ENCODE results near the gene OR10D3.

Gene OR10D3

DNA sequence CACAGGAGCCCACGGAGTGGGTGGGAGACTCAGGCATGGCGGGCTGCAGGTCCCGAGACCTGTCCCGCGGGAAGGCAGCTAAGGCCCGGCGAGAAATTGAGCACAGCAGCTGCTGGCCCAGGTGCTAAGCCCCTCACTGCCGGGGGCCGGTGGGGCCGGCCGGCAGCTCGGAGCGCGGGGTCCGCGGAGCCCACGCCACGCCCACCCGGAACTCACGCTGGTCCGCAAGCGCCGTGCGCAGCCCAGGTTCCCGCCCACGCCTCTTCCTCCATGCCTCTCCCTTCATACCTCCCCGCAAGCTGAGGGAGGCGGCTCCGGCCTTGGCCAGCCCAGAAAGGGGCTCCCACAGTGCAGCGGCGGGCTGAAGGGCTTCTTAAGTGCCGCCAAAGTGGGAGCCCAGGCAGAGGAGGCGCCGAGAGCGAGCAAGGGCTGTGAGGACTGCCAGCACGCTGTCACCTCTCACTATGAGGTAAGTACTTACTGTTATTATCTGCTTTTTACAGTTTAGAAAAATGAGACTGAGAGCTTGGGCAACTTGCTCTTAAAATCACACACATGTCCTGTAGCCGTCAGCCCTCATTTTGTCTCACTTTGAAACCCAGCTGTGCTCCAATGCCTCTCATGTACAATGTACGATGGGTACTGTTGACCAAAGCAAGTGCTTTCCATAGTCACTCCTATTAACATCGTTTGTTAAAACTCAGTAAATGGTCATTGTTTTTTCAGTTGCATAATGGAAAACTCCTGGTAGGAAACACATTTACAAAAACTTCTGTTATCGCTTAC lies 12.2 kb upstream of the OR10D3 start:
- Histone ChIP-seq H3K9ac (ENCODE audit: low read depth, low read length) (no peak overlapping the region), H3K4me3 (ENCODE audit: low read length) (no peak overlapping the region), H3K9me3 (ENCODE audit: insufficient read depth, low read depth, low read length) (0 out of 2 replicates have a peak, but pooled peaks cover 2% of the 10 kb centered on the region), H3K27me3 (ENCODE audit: insufficient read depth, low read length) (peaks cover 45% of the 10 kb centered on the region), H3K36me3 (ENCODE audit: insufficient read depth, low read length) (no peaks in the 10 kb centered on the region), H3K4me1 (ENCODE audit: insufficient read depth, low read length) (peaks cover 22% of the 10 kb centered on the region), H3K27ac (ENCODE audit: low read depth, low read length) (no peak overlapping the region)
- 96% methylated on average over 40 of the region's 40 CpGs for WGBS

DNA sequence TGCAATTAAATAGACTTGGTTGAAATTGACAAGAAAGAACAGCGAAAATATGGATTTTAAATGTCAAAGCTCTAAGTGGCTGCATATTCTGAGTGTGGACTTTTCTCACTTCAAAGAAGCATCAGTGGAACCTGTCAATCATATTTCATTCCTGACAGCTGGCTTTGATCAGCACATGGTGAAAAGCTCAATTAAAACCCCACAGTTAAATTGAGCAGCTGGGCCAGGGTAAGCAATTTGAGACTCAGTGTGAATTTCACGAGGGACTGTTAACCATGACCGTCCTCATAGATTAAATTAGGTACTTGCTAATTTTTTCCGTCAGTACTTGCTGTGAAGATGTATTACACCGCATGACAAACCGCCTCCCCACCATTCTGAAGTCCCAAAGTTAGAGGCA lies 11.0 kb upstream of the OR10D3 start:
- Histone ChIP-seq H3K4me1 (ENCODE audit: insufficient read depth, low read length) (peaks cover 22% of the 10 kb centered on the region), H3K36me3 (ENCODE audit: insufficient read depth, low read length) (no peaks in the 10 kb centered on the region), H3K27ac (ENCODE audit: low read depth, low read length) (no peak overlapping the region), H3K9me3 (ENCODE audit: insufficient read depth, low read depth, low read length) (0 out of 2 replicates have a peak, but pooled peaks cover 2% of the 10 kb centered on the region), H3K9ac (ENCODE audit: low read depth, low read length) (no peak overlapping the region), H3K4me3 (ENCODE audit: low read length) (no peak overlapping the region), H3K27me3 (ENCODE audit: insufficient read depth, low read length) (peaks cover 36% of the 10 kb centered on the region)
- 89% methylated on average over 6 of the region's 6 CpGs for whole genome bisulfite sequencing

GRCh38 chr11:124172599-124172998 lies 10.5 kb upstream of the OR10D3 start:
- H3K4me1 ChIP-seq (ENCODE audit: insufficient read depth, low read length), result peaks cover 22% of the 10 kb centered on the region
- H3K9ac ChIP-seq (ENCODE audit: low read depth, low read length), result no peak overlapping the region
- H3K9me3 ChIP-seq (ENCODE audit: insufficient read depth, low read depth, low read length), result 0 out of 2 replicates have a peak, but pooled peaks cover 2% of the 10 kb centered on the region
- no peaks in the 10 kb centered on the region for H3K36me3 ChIP-seq (ENCODE audit: insufficient read depth, low read length)
- H3K4me3 ChIP-seq (ENCODE audit: low read length), result no peak overlapping the region
- 90% methylated on average over 1 of the region's 1 CpG for WGBS
- no peak overlapping the region for H3K27ac ChIP-seq (ENCODE audit: low read depth, low read length)
- peaks cover 31% of the 10 kb centered on the region for H3K27me3 ChIP-seq (ENCODE audit: insufficient read depth, low read length)

- no peak overlapping the region for H3K27ac ChIP-seq (ENCODE audit: low read depth, low read length)
- 0 out of 2 replicates have a peak, but pooled peaks cover 2% of the 10 kb centered on the region for H3K9me3 ChIP-seq (ENCODE audit: insufficient read depth, low read depth, low read length)
- peaks cover 13% of the 10 kb centered on the region for H3K4me1 ChIP-seq (ENCODE audit: insufficient read depth, low read length)
- WGBS, result 30% methylated on average over 2 of the region's 4 CpGs
- H3K9ac ChIP-seq (ENCODE audit: low read depth, low read length), result no peak overlapping the region
- peaks cover 16% of the 10 kb centered on the region for H3K27me3 ChIP-seq (ENCODE audit: insufficient read depth, low read length)
- no peaks in the 10 kb centered on the region for H3K36me3 ChIP-seq (ENCODE audit: insufficient read depth, low read length)
- no peak overlapping the region for H3K4me3 ChIP-seq (ENCODE audit: low read length)
Observed at GRCh38 chr11:124174001-124174583, 9.1 kb upstream of the OR10D3 start.

GRCh38 chr11:124176925-124177715 lies 6.0 kb upstream of the OR10D3 start:
- no peaks in the 10 kb centered on the region for H3K9me3 ChIP-seq (ENCODE audit: insufficient read depth, low read depth, low read length)
- H3K9ac ChIP-seq (ENCODE audit: low read depth, low read length), result no peak overlapping the region
- peaks cover 13% of the 10 kb centered on the region for H3K4me1 ChIP-seq (ENCODE audit: insufficient read depth, low read length)
- no peaks in the 10 kb centered on the region; the same call in 1 of the 2 replicates for H3K27me3 ChIP-seq (ENCODE audit: insufficient read depth, low read length)
- no peak overlapping the region for H3K4me3 ChIP-seq (ENCODE audit: low read length)
- H3K36me3 ChIP-seq (ENCODE audit: insufficient read depth, low read length), result no peaks in the 10 kb centered on the region
- 87% methylated on average over 5 of the region's 5 CpGs for WGBS
- no peak overlapping the region for H3K27ac ChIP-seq (ENCODE audit: low read depth, low read length)

DNA sequence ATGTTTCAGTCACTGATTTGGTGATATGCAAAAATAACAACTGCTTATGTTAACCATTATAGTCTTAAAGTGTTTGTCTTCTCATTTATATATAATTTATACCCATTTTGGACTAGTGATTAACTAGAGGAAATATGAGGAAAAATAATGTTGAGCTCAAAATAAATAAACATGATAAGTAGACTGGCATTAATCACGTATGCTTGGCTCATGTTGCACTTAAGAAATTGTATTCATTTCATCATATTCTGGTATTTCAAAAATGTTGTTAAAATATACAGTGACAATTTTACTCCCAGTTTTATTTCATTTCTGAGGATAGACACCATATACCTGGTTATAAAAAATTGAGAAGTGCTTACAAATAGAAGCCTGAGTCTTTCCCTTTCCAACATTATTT lies 3.8 kb upstream of the OR10D3 start:
- Histone ChIP-seq H3K27ac (ENCODE audit: low read depth, low read length) (no peak overlapping the region), H3K9me3 (ENCODE audit: insufficient read depth, low read depth, low read length) (no peaks in the 10 kb centered on the region), H3K4me3 (ENCODE audit: low read length) (no peak overlapping the region), H3K27me3 (ENCODE audit: insufficient read depth, low read length) (no peaks in the 10 kb centered on the region; the same call in 1 of the 2 replicates), H3K36me3 (ENCODE audit: insufficient read depth, low read length) (no peaks in the 10 kb centered on the region), H3K4me1 (ENCODE audit: insufficient read depth, low read length) (peaks cover 6% of the 10 kb centered on the region), H3K9ac (ENCODE audit: low read depth, low read length) (no peak overlapping the region)
- WGBS, result no CpG with 5 or more reads among the region's 1 CpG

DNA sequence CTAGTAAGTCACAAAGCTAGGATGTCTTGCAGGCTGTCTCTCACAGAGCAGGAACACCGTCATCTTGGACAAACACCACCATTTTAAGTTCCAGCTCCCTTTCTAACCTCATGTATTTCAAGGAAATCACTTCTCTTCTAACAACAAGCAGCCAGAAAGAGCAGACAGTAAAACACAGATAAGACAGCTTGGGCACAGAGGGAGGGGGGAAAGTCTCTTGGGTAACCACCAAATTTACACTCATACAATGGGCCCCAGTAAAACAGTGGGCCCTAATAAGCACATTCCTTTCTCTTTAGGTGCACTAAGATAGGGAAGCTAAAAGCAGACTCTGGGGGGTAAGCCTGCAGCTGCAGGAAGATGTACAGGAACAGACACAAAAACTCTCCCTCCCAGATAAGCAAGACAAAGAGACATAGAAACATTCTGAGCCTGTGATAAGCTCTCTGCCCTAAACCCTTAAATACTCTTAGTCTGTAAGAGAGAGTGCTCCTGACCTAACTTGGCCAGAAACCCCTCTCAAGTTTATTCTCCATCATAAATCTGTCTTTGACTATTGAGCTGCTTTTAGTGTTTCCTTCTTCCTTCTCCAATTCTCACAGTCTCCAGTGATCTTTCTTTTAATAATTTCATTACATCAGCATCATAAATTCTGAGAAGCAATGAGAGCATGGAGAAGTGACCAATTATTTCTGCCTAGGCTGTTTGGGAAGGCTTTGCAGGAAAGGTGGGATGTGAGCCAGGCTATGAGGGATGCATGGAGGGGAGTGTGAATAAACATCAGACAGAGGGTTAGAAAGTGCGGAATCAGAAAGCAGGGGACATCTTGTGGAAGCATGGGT lies 7.4 kb downstream of the OR10D3 start:
- 86% methylated on average over 2 of the region's 2 CpGs for WGBS
- peaks cover 49% of the 10 kb centered on the region for H3K27me3 ChIP-seq (ENCODE audit: insufficient read depth, low read length)

GRCh38 chr11:124193221-124194010 lies 10.3 kb downstream of the OR10D3 start:
- Histone ChIP-seq H3K9ac (ENCODE audit: low read depth, low read length) (no peak overlapping the region), H3K4me3 (ENCODE audit: low read length) (no peak overlapping the region), H3K9me3 (ENCODE audit: insufficient read depth, low read depth, low read length) (no peaks in the 10 kb centered on the region), H3K27ac (ENCODE audit: low read depth, low read length) (no peak overlapping the region), H3K4me1 (ENCODE audit: insufficient read depth, low read length) (peaks cover 18% of the 10 kb centered on the region), H3K27me3 (ENCODE audit: insufficient read depth, low read length) (peaks cover 39% of the 10 kb centered on the region), H3K36me3 (ENCODE audit: insufficient read depth, low read length) (no peaks in the 10 kb centered on the region)
- WGBS, result 79% methylated on average over 6 of the region's 6 CpGs

More for the DNA sequence above, 7.4 kb downstream of the OR10D3 start:
- Histone ChIP-seq H3K27ac (ENCODE audit: low read depth, low read length) (no peak overlapping the region), H3K4me1 (ENCODE audit: insufficient read depth, low read length) (peaks cover 18% of the 10 kb centered on the region), H3K36me3 (ENCODE audit: insufficient read depth, low read length) (no peaks in the 10 kb centered on the region), H3K9ac (ENCODE audit: low read depth, low read length) (no peak overlapping the region), H3K9me3 (ENCODE audit: insufficient read depth, low read depth, low read length) (no peaks in the 10 kb centered on the region), H3K4me3 (ENCODE audit: low read length) (no peak overlapping the region)

- WGBS, result 87% methylated on average over 5 of the region's 6 CpGs
- H3K36me3 ChIP-seq (ENCODE audit: insufficient read depth, low read length), result no peaks in the 10 kb centered on the region
- H3K4me1 ChIP-seq (ENCODE audit: insufficient read depth, low read length), result peaks cover 15% of the 10 kb centered on the region
- H3K27ac ChIP-seq (ENCODE audit: low read depth, low read length), result no peak overlapping the region
- H3K9me3 ChIP-seq (ENCODE audit: insufficient read depth, low read depth, low read length), result no peaks in the 10 kb centered on the region
- no peak overlapping the region for H3K4me3 ChIP-seq (ENCODE audit: low read length)
- H3K27me3 ChIP-seq (ENCODE audit: insufficient read depth, low read length), result peaks cover 28% of the 10 kb centered on the region
- H3K9ac ChIP-seq (ENCODE audit: low read depth, low read length), result no peak overlapping the region
Observed at GRCh38 chr11:124194293-124195188, 11.4 kb downstream of the OR10D3 start.
